HCT116 (cell line): ENCODE results near the gene CREBBP. TPM values are rescaled to one million over a fixed set of nuclear protein-coding genes. Genes with fewer than 3 reads are reported as not detected.

Experiments
- ATAC-seq: fragments of 200-7000 bp; cut with Tn5 transposase; 2 replicates; pipeline ENCODE4 v1.9.1; 2020; ENCODE audit warnings: mild to moderate bottlenecking, moderate library complexity
- BruUV-seq: library from RNA; stranded (reverse); fragments of 400-500 nt; replicated peaks from 2 replicates; lab custom pipeline; 2021; lab: Mats Ljungman, UMichigan
- CTCF ChIA-PET: fragments of 300-600 bp; sonication (Branson Sonifier 250); formaldehyde crosslinking; loops from one replicate; lab custom pipeline; 2021; ENCODE audit warnings: antibody characterized with exemption; lab: Charles Lee
- POLR2A ChIA-PET: fragments of 300-600, 350-600 bp; sonication (Branson Sonifier 250); formaldehyde crosslinking; loops from one replicate; lab custom pipeline; 2021; ENCODE audit warnings: antibody characterized with exemption; lab: Charles Lee
- RAD21 ChIA-PET, 2 experiments: fragments of 300-600 bp; sonication (Branson Sonifier 250); formaldehyde crosslinking; loops; one replicate each; lab custom pipeline; 2023; ENCODE audit warnings: low total read pairs in 2 of 2; ENCODE audit not compliant: uncharacterized antibody in 2 of 2, unreplicated experiment in 2 of 2, low non-redundant PET in 1 of 2; lab: Charles Lee
- DNase-seq: peaks from one replicate; pipeline ENCODE4 v3.0.0-alpha.2; 2010; ENCODE audit warnings: low read depth, low spot score
- H2AFZ ChIP-seq: fragments of 200-600 bp; shearing (Covaris generic), sonication (generic); 2 replicates; pipeline ENCODE4 v1.6.1; 2017; ENCODE audit warnings: low read depth, mixed run types, mixed read lengths, antibody characterized with exemption, low read length; ENCODE audit not compliant: poor library complexity, severe bottlenecking
- H3K27ac ChIP-seq: 2 replicates; pipeline ENCODE4 v1.5.1; 2012; ENCODE audit warnings: low read depth, low read length
- H3K27me3 ChIP-seq: fragments of 200-600 bp; sonication (generic); 2 replicates; pipeline ENCODE4 v1.6.1; 2016; ENCODE audit warnings: mixed run types, low read length, mixed read lengths; ENCODE audit not compliant: insufficient read depth
- H3K36me3 ChIP-seq, 2 experiments: fragments of 200-500 bp in 1 of 2; fragments of 200-600 bp in 1 of 2; sonication (Bioruptor generic) in 1 of 2; sonication (generic) in 1 of 2; 2 replicates each; pipeline versions ENCODE4 v1.5.1 to v1.6.1; 2014 to 2016; ENCODE audit warnings: low read length in 2 of 2, inconsistent platforms in 1 of 2, mixed read lengths in 1 of 2, mixed run types in 1 of 2; ENCODE audit not compliant: insufficient read depth in 2 of 2, control insufficient read depth in 1 of 2
- H3K4me1 ChIP-seq, 2 experiments: fragments of 200-600 bp in 1 of 2; sonication (generic) in 1 of 2; 2 replicates each; pipeline versions ENCODE4 v1.5.1 to v1.6.1; 2012 to 2017; ENCODE audit warnings: low read length in 2 of 2, inconsistent platforms in 1 of 2, mild to moderate bottlenecking in 1 of 2, mixed read lengths in 1 of 2, mixed run types in 1 of 2, moderate library complexity in 1 of 2; ENCODE audit not compliant: insufficient read depth in 2 of 2, control insufficient read depth in 1 of 2
- H3K4me2 ChIP-seq: fragments of 200-600 bp; sonication (generic); 2 replicates; pipeline ENCODE4 v1.6.1; 2017; ENCODE audit warnings: mixed run types, low read length, mixed read lengths
- H3K4me3 ChIP-seq, 2 experiments: fragments of 200-600 bp in 1 of 2; sonication (generic) in 1 of 2; replicated peaks in 1 of 2; 2 replicates each; pipeline ENCODE4 v1.5.1; 2011 to 2016; ENCODE audit warnings: low read length in 2 of 2, control low read depth in 1 of 2, low read depth in 1 of 2, mild to moderate bottlenecking in 1 of 2, mixed read lengths in 1 of 2, mixed run types in 1 of 2
- H3K79me2 ChIP-seq: fragments of 200-600 bp; sonication (generic); 2 replicates; pipeline ENCODE4 v1.6.1; 2017; ENCODE audit warnings: mild to moderate bottlenecking, mixed run types, low read length, moderate library complexity, mixed read lengths; ENCODE audit not compliant: insufficient read depth
- H3K9ac ChIP-seq: fragments of 200-600 bp; sonication (generic); 2 replicates; pipeline ENCODE4 v1.6.1; 2016; ENCODE audit warnings: low read length, mixed read lengths
- H3K9me2 ChIP-seq: fragments of 200-600 bp; sonication (generic), shearing (Covaris generic); 2 replicates; pipeline ENCODE4 v1.6.1; 2017; ENCODE audit warnings: mixed run types, mild to moderate bottlenecking, moderate library complexity; ENCODE audit not compliant: insufficient read depth
- H3K9me3 ChIP-seq, 2 experiments: fragments of 200-500 bp in 1 of 2; fragments of 200-600 bp in 1 of 2; sonication (Bioruptor generic) in 1 of 2; sonication (generic) in 1 of 2; 2 replicates each; pipeline ENCODE4 v1.6.1; 2014 to 2017; ENCODE audit warnings: low read length in 2 of 2, mixed read lengths in 2 of 2, inconsistent platforms in 1 of 2, low read depth in 1 of 2, mild to moderate bottlenecking in 1 of 2, mixed run types in 1 of 2, moderate library complexity in 1 of 2; ENCODE audit not compliant: control insufficient read depth in 1 of 2, insufficient read depth in 1 of 2
- H4K20me1 ChIP-seq: fragments of 200-600 bp; sonication (generic), shearing (Covaris generic); 2 replicates; pipeline ENCODE4 v1.6.1; 2017; ENCODE audit warnings: mixed run types, mild to moderate bottlenecking, moderate library complexity; ENCODE audit not compliant: insufficient read depth
- CTCF ChIP-seq, 3 experiments: fragments of 200-600 bp in 1 of 3; sonication (generic) in 1 of 3; IDR thresholded peaks in 2 of 3; conservative IDR thresholded peaks in 1 of 3; 2 replicates each; pipeline ENCODE4 v1.5.1; 2012 to 2017; ENCODE audit warnings: low read depth in 2 of 3, low read length in 2 of 3, antibody characterized with exemption in 1 of 3, borderline replicate concordance in 1 of 3, control low read depth in 1 of 3, mild to moderate bottlenecking in 1 of 3, mixed read lengths in 1 of 3, mixed run types in 1 of 3, moderate library complexity in 1 of 3; ENCODE audit not compliant: insufficient read depth in 1 of 3
- EGR1 ChIP-seq: IDR thresholded peaks from 2 replicates; pipeline ENCODE4 v1.6.1; 2012; ENCODE audit warnings: low read depth
- EZH2 ChIP-seq: fragments of 200-600 bp; sonication (generic); IDR thresholded peaks from 2 replicates; pipeline ENCODE4 v1.6.1; 2017; ENCODE audit warnings: antibody characterized with exemption, mixed run types
- FOSL1 ChIP-seq: IDR thresholded peaks from 2 replicates; pipeline ENCODE4 v1.6.1; 2012; ENCODE audit warnings: low read depth
- JUND ChIP-seq: IDR thresholded peaks from 2 replicates; pipeline ENCODE4 v1.6.1; 2012
- POLR2AphosphoS5 ChIP-seq: IDR thresholded peaks from 2 replicates; pipeline ENCODE4 v1.6.1; 2011; ENCODE audit warnings: mild to moderate bottlenecking, low read depth, low read length, moderate library complexity
- RAD21 ChIP-seq: IDR thresholded peaks from 2 replicates; pipeline ENCODE4 v1.6.1; 2012; ENCODE audit warnings: low read depth, mild to moderate bottlenecking
- SIN3A ChIP-seq: IDR thresholded peaks from 2 replicates; pipeline ENCODE4 v1.6.1; 2012; ENCODE audit warnings: low read depth
- SP1 ChIP-seq: IDR thresholded peaks from 2 replicates; pipeline ENCODE4 v1.6.1; 2012; ENCODE audit warnings: low read depth
- SRF ChIP-seq: IDR thresholded peaks from 2 replicates; pipeline ENCODE4 v1.6.1; 2012; ENCODE audit warnings: low read depth
- TCF7L2 ChIP-seq: IDR thresholded peaks from 2 replicates; pipeline ENCODE4 v1.7.0; 2011; ENCODE audit warnings: borderline replicate concordance, inconsistent platforms; ENCODE audit not compliant: insufficient read depth, insufficient read length; ENCODE audit errors: extremely low read depth
- ZBTB33 ChIP-seq: IDR thresholded peaks from 2 replicates; pipeline ENCODE4 v1.6.1; 2011; ENCODE audit warnings: mild to moderate bottlenecking, low read length, moderate library complexity; ENCODE audit not compliant: insufficient replicate concordance; ENCODE audit errors: extremely low read depth
- ZFX ChIP-seq: fragments of 450-650 bp; IDR thresholded peaks from 2 replicates; pipeline ENCODE4 v1.6.1; 2017
- ZNF274 ChIP-seq: fragments of 200-500 bp; sonication (Bioruptor generic); IDR thresholded peaks from 2 replicates; pipeline ENCODE4 v1.6.1; 2014; ENCODE audit warnings: mild to moderate bottlenecking, low read depth, low read length, inconsistent platforms
- intact Hi-C: fragments of 100-400 bp; cut with micrococcal nuclease; formaldehyde crosslinking; loops from 2 replicates; pipeline ENCODE4 v1.10.0; 2022
- total RNA-seq: library from RNA; stranded (reverse); gene quantifications from one replicate; pipeline ENCODE4 v1.2.1, GENCODE V29; 2021; ENCODE audit not compliant: unreplicated experiment

Gene CREBBP
- total RNA-seq, 1 experiment from 2014 or later, result 42.7 TPM

DNA sequence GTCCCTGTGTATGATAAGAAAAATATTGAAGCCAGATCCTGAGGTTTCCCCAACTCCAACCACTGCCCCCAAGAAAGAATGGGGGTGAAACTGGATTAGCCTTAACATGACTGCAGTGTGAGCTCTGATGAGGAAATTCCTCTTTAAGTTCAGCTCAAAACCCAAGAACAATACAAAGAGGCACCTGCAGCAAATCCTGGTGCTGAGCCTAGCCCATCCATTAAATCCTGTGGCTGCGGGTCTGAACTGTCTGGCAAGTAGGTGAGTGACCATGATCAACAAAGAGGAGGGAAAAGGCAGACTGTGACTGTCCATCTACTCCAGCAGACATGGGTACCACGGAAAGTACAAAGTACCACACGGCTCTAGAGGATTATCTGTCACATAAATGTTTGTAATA lies 64.2 kb downstream of the CREBBP start:
- BruUV-seq, result no TSS peak
- no peak overlapping the region for H3K9ac ChIP-seq
- no peaks in the 10 kb centered on the region for H3K36me3 ChIP-seq
- intact Hi-C loops, result no loop called here
- CTCF ChIA-PET, result no interaction called here
- H3K4me3 ChIP-seq, result no peak overlapping the region
- DNase-seq (no peak), ATAC-seq (no peak)
- RAD21 ChIA-PET, result no interaction called here
- H3K9me3 ChIP-seq, result no peaks in the 10 kb centered on the region
- POLR2A ChIA-PET, result no interaction called here
- no peak for TF ChIP-seq SP1
- TF ChIP-seq SRF, result no peak
- no peak for TF ChIP-seq ZNF274
- no peak for TF ChIP-seq FOSL1
- TF ChIP-seq SIN3A, result no peak
- TF ChIP-seq ZFX, result no peak
- no peak for TF ChIP-seq ZBTB33
- no peak for TF ChIP-seq EZH2
- no peak for TF ChIP-seq POLR2AphosphoS5
- no peak for TF ChIP-seq JUND
- TF ChIP-seq RAD21, result no peak
- no peak for TF ChIP-seq CTCF (IDR thresholded peaks at IDR 0.05 in 2 of 3, conservative IDR thresholded peaks at IDR 0.05 in 1 of 3; ENCODE audit: borderline replicate concordance in 1 of 3, insufficient read depth in 1 of 3, low read depth in 2 of 3, low read length in 2 of 3)
- TF ChIP-seq TCF7L2, result no peak
- no peak for TF ChIP-seq EGR1
- H2AFZ ChIP-seq, result no peak overlapping the region
- H3K4me2 ChIP-seq, result no peak overlapping the region
- H3K27ac ChIP-seq, result no peak overlapping the region
- H3K9me2 ChIP-seq, result no peaks in the 10 kb centered on the region
- H4K20me1 ChIP-seq, result peaks cover 21% of the 10 kb centered on the region
- peaks cover 100% of the 10 kb centered on the region for H3K79me2 ChIP-seq
- peaks cover 12 to 19% of the 10 kb centered on the region in 2 experiments for H3K4me1 ChIP-seq
- H3K27me3 ChIP-seq, result no peaks in the 10 kb centered on the region
